NB4 (cell line): Measurements from ENCODE around the gene COA6.

Experiments used
- POLR2A ChIP-seq: IDR thresholded peaks from 2 replicates; pipeline ENCODE4 v1.6.1; 2011; ENCODE audit warnings: mild to moderate bottlenecking; ENCODE audit not compliant: insufficient read length; ENCODE audit errors: extremely low read depth
- TF ChIP-seq, protein P1 (sequence below): IDR thresholded peaks from one replicate; pipeline ENCODE4 v1.5.1; 2012; ENCODE audit warnings: low read depth, low read length

DNA sequence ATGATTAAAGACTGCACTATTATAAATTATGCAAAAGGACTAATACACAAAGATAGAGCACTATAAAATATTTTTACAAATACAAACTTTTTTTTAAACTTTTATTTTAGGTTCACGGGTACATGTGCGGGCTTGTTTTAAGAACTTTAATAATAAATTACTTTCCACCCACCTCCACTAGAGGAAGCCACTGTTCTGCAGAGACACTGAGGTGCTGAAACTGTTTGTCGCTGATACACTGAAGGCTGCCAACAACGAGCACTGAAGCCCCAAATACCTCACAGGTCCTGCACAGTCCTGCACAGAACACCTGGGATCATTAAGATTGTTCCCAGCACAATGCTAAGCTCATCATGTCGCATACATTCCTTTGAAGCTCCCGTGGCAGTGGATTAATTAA, 19.9 kb downstream of the COA6 start:
- TF ChIP-seq, protein P1, sequence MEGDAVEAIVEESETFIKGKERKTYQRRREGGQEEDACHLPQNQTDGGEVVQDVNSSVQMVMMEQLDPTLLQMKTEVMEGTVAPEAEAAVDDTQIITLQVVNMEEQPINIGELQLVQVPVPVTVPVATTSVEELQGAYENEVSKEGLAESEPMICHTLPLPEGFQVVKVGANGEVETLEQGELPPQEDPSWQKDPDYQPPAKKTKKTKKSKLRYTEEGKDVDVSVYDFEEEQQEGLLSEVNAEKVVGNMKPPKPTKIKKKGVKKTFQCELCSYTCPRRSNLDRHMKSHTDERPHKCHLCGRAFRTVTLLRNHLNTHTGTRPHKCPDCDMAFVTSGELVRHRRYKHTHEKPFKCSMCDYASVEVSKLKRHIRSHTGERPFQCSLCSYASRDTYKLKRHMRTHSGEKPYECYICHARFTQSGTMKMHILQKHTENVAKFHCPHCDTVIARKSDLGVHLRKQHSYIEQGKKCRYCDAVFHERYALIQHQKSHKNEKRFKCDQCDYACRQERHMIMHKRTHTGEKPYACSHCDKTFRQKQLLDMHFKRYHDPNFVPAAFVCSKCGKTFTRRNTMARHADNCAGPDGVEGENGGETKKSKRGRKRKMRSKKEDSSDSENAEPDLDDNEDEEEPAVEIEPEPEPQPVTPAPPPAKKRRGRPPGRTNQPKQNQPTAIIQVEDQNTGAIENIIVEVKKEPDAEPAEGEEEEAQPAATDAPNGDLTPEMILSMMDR = no peak
- TF ChIP-seq POLR2A = no peak
